ENCODE results near the gene SERPINB4.

GRCh38 chr18:63686871-63687270 is 42.8 kb upstream of the SERPINB4 start:
- TF ChIP-seq EZH2 (IDR thresholded peaks at IDR 0.05; ENCODE audit: insufficient read depth, low read length): no peak
- TF ChIP-seq CTCF (IDR thresholded peaks at IDR 0.05; ENCODE audit: insufficient read depth, low read depth, low read length): no peak

Data from astrocyte (in vitro differentiated cells and primary cell).